GM23338 (cell line): ENCODE data around the gene MARK3. TPM values are rescaled to one million over a fixed set of nuclear protein-coding genes. Genes with fewer than 3 reads are reported as not detected.
A peak's percentile ranks its signal among the peaks of the same experiment; 100 is the strongest.

Source experiments
- ATAC-seq: fragments of 200-7000 bp; cut with Tn5 transposase; 3 replicates; pipeline ENCODE4 v1.9.1; 2020
- DNase-seq: peaks from one replicate; pipeline ENCODE4 v3.0.0-alpha.2; 2015; ENCODE audit warnings: low spot score
- H2AFZ ChIP-seq: fragments of 200-600 bp; sonication (generic); 2 replicates; pipeline ENCODE4 v1.8.0; 2016; ENCODE audit warnings: antibody characterized with exemption, mild to moderate bottlenecking, moderate library complexity
- H3F3A ChIP-seq: fragments of 200-600 bp; sonication (generic); replicated peaks from 2 replicates; pipeline ENCODE4 v1.8.0; 2017; ENCODE audit warnings: antibody characterized with exemption, mixed run types, low read depth
- H3K27ac ChIP-seq: fragments of 200-600 bp; sonication (generic); 2 replicates; pipeline ENCODE4 v1.6.1; 2016; ENCODE audit warnings: low read depth
- H3K27me3 ChIP-seq: fragments of 200-600 bp; sonication (generic); 2 replicates; pipeline ENCODE4 v1.8.0; 2016; ENCODE audit warnings: mild to moderate bottlenecking, mixed run types, moderate library complexity; ENCODE audit not compliant: insufficient read depth
- H3K36me3 ChIP-seq: fragments of 200-600 bp; sonication (generic); 2 replicates; pipeline ENCODE4 v1.8.0; 2016; ENCODE audit warnings: mild to moderate bottlenecking; ENCODE audit not compliant: insufficient read depth
- H3K4me1 ChIP-seq: fragments of 200-600 bp; sonication (generic); 2 replicates; pipeline ENCODE4 v1.8.0; 2016; ENCODE audit warnings: mild to moderate bottlenecking, moderate library complexity; ENCODE audit not compliant: insufficient read depth
- H3K4me2 ChIP-seq: fragments of 200-600 bp; sonication (generic); 2 replicates; pipeline ENCODE4 v1.7.1; 2017; ENCODE audit warnings: mixed run types
- H3K4me3 ChIP-seq: fragments of 200-600 bp; sonication (generic); 2 replicates; pipeline ENCODE4 v1.6.1; 2016; ENCODE audit warnings: mixed run types
- H3K79me2 ChIP-seq: fragments of 200-600 bp; sonication (generic); replicated peaks from 2 replicates; pipeline ENCODE4 v1.8.0; 2017; ENCODE audit warnings: mild to moderate bottlenecking; ENCODE audit not compliant: insufficient read depth
- H3K9me2 ChIP-seq: fragments of 200-600 bp; sonication (generic); 2 replicates; pipeline ENCODE4 v1.8.0; 2017; ENCODE audit not compliant: insufficient read depth
- H4K20me1 ChIP-seq: fragments of 200-600 bp; sonication (generic); replicated peaks from 2 replicates; pipeline ENCODE4 v1.8.0; 2017; ENCODE audit warnings: mild to moderate bottlenecking; ENCODE audit not compliant: insufficient read depth
- H3K27ac Mint-ChIP-seq: 2 replicates; pipeline ENCODE4 v1.8.0; 2020; ENCODE audit warnings: inconsistent platforms, mild to moderate bottlenecking, moderate library complexity, mixed read lengths
- H3K27me3 Mint-ChIP-seq: 3 replicates; pipeline ENCODE4 v1.8.0; 2022; ENCODE audit warnings: low read depth, mild to moderate bottlenecking, moderate library complexity, mixed read lengths, inconsistent platforms; ENCODE audit not compliant: insufficient read depth, poor library complexity
- H3K36me3 Mint-ChIP-seq: 3 replicates; pipeline ENCODE4 v1.8.0; 2021; ENCODE audit warnings: low read depth, mild to moderate bottlenecking, inconsistent platforms, moderate library complexity, mixed read lengths
- H3K4me1 Mint-ChIP-seq: 3 replicates; pipeline ENCODE4 v1.8.0; 2020; ENCODE audit warnings: mild to moderate bottlenecking, inconsistent platforms, mixed read lengths
- H3K4me3 Mint-ChIP-seq: 3 replicates; pipeline ENCODE4 v1.8.0; 2021; ENCODE audit warnings: moderate library complexity, mild to moderate bottlenecking, inconsistent platforms, mixed read lengths
- H3K9me3 Mint-ChIP-seq: 3 replicates; pipeline ENCODE4 v1.8.0; 2020; ENCODE audit warnings: moderate library complexity, mild to moderate bottlenecking, inconsistent platforms, mixed read lengths
- CREB1 ChIP-seq: fragments of 250-450 bp; sonication (Bioruptor Pico); IDR thresholded peaks from 2 replicates; pipeline ENCODE4 v1.5.0; 2020; ENCODE audit warnings: low read depth, mild to moderate bottlenecking, moderate library complexity
- CTCF ChIP-seq, 2 experiments: fragments of 200-600 bp in 1 of 2; sonication (generic) in 1 of 2; conservative IDR thresholded peaks; 2 replicates each; pipeline versions ENCODE4 v1.5.1 to v1.6.1; 2016 to 2017; ENCODE audit warnings: antibody characterized with exemption in 2 of 2, low read depth in 2 of 2, mild to moderate bottlenecking in 2 of 2, moderate library complexity in 1 of 2
- ETS1 ChIP-seq: IDR thresholded peaks from 2 replicates; pipeline ENCODE4 v1.6.1; 2016; ENCODE audit warnings: antibody characterized with exemption
- EZH2 ChIP-seq: fragments of 200-600 bp; sonication (generic); IDR thresholded peaks from one replicate; pipeline ENCODE4 v1.8.0; 2017; ENCODE audit warnings: antibody characterized with exemption, mild to moderate bottlenecking, low read depth; ENCODE audit not compliant: unreplicated experiment
- EZH2phosphoT487 ChIP-seq: fragments of 200-600 bp; sonication (generic); IDR thresholded peaks from one replicate; pipeline ENCODE4 v1.8.1; 2018; ENCODE audit warnings: antibody characterized with exemption; ENCODE audit not compliant: unreplicated experiment
- POLR2AphosphoS5 ChIP-seq: IDR thresholded peaks from 2 replicates; pipeline ENCODE4 v1.6.1; 2016; ENCODE audit warnings: antibody characterized with exemption, low read depth
- REST ChIP-seq: IDR thresholded peaks from one replicate; pipeline ENCODE4 v1.6.1; 2018; ENCODE audit warnings: antibody characterized with exemption; ENCODE audit not compliant: unreplicated experiment
- STAT1 ChIP-seq: IDR thresholded peaks from one replicate; pipeline ENCODE4 v1.6.1; 2016; ENCODE audit warnings: antibody characterized with exemption; ENCODE audit not compliant: unreplicated experiment
- ZNF462 ChIP-seq: fragments of 250-450 bp; sonication (Bioruptor Pico); IDR thresholded peaks from 2 replicates; pipeline ENCODE4 v1.5.0; 2020; ENCODE audit warnings: mild to moderate bottlenecking, moderate library complexity
- polyA plus RNA-seq: library from polyadenylated mRNA; unstranded; fragments of >200 nt; fragmentation: Nextera tagmentation; extraction: Ambion mirVana; gene quantifications from 2 replicates; pipeline ENCODE4 v1.2.1, GENCODE V29; 2016
- total RNA-seq: library from RNA; depleted of rRNA; stranded (reverse); fragments of >200 nt; shearing (Covaris generic); gene quantifications from 2 replicates; pipeline ENCODE4 v1.2.3, GENCODE V29; 2014

The MARK3 gene
- total and polyA plus RNA-seq, 2 experiments from 2014 or later, result 45.9 to 69.7 TPM

GRCh38 chr14:103512701-103513611, 127.7 kb downstream of the MARK3 start (continued):
- peak in 1 of 2 experiments; percentile 30; a peak in 1 of 4 replicates for TF ChIP-seq CTCF (conservative IDR thresholded peaks at IDR 0.05; ENCODE audit: low read depth in 2 of 2)

GRCh38 chr14:103514596-103515421, 129.6 kb downstream of the MARK3 start:
- peaks cover under 1% of the 10 kb centered on the region; the same call in 1 of the 2 replicates for H4K20me1 ChIP-seq
- Mint-ChIP-seq H3K4me1 (peaks cover 20% of the 10 kb centered on the region), H3K36me3 (peaks cover 21% of the 10 kb centered on the region)
- TF ChIP-seq ETS1 (no peak), STAT1 (no peak), EZH2phosphoT487 (no peak), CREB1 (CRISPR knock-in tag) (no peak), REST (no peak), EZH2 (no peak), POLR2AphosphoS5 (no peak), ZNF462 (CRISPR knock-in tag) (no peak)

More at GRCh38 chr14:103514596-103515421, 129.6 kb downstream of the MARK3 start:
- no peak overlapping the region for H2AFZ ChIP-seq
- no peak overlapping the region for H3K4me2 ChIP-seq
- no peak overlapping the region for H3K27ac Mint-ChIP-seq
- peaks cover 14% of the 10 kb centered on the region for H3K4me1 ChIP-seq
- no peak for ATAC-seq
- H3K9me2 ChIP-seq, result no peaks in the 10 kb centered on the region
- peaks cover 35% of the 10 kb centered on the region for H3K27me3 Mint-ChIP-seq
- no peaks in the 10 kb centered on the region for H3K79me2 ChIP-seq
- no peaks in the 10 kb centered on the region; the same call in 1 of the 2 replicates for H3K36me3 ChIP-seq
- no peaks in the 10 kb centered on the region for H3K27me3 ChIP-seq
- no peak for DNase-seq
- H3K9me3 Mint-ChIP-seq, result no peaks in the 10 kb centered on the region; the same call in 2 of the 3 replicates
- peaks cover 32% of the 10 kb centered on the region for H3F3A ChIP-seq
- no peak overlapping the region for H3K4me3 Mint-ChIP-seq
- no peak overlapping the region for H3K4me3 ChIP-seq
- no peak overlapping the region for H3K27ac ChIP-seq
